Spleen (tissue), 11 donors: ENCODE data around the gene HPDL. TPM values are rescaled to one million over a fixed set of nuclear protein-coding genes. Genes with fewer than 3 reads are reported as not detected.

Experiments
- DNase-seq: peaks from one replicate; pipeline ENCODE4 v3.0.0-alpha.2; 2020
- H3K27ac ChIP-seq, 8 donors: fragments of 200-600 bp; sonication (generic) in 7 of 8; 1 replicate in 4 of 8; 2 replicates in 4 of 8; pipeline versions ENCODE4 v1.5.0 to v1.8.0; 2016 to 2021; ENCODE audit warnings: inconsistent platforms in 4 of 8, mild to moderate bottlenecking in 4 of 8, moderate library complexity in 1 of 8
- H3K27me3 ChIP-seq, 7 donors: fragments of 200-600 bp; sonication (generic) in 6 of 7; replicated peaks in 1 of 7; 1 replicate in 4 of 7; 2 replicates in 3 of 7; pipeline versions ENCODE4 v1.5.0 to v1.8.0; 2016 to 2021; ENCODE audit warnings: inconsistent platforms in 3 of 7, mild to moderate bottlenecking in 1 of 7
- H3K36me3 ChIP-seq, 6 donors: fragments of 200-600 bp; sonication (generic) in 5 of 6; 1 replicate in 4 of 6; 2 replicates in 2 of 6; pipeline versions ENCODE4 v1.5.0 to v1.8.0; 2016 to 2021; ENCODE audit warnings: inconsistent platforms in 2 of 6
- H3K4me1 ChIP-seq, 6 donors: fragments of 200-600 bp; sonication (generic) in 5 of 6; 1 replicate in 3 of 6; 2 replicates in 3 of 6; pipeline versions ENCODE4 v1.5.0 to v1.8.0; 2016 to 2021; ENCODE audit warnings: inconsistent platforms in 3 of 6
- H3K4me3 ChIP-seq, 8 donors: fragments of 200-600 bp; sonication (generic) in 7 of 8; 1 replicate in 4 of 8; 2 replicates in 4 of 8; pipeline versions ENCODE4 v1.5.0 to v1.8.0; 2016 to 2021; ENCODE audit warnings: inconsistent platforms in 4 of 8, mild to moderate bottlenecking in 4 of 8, moderate library complexity in 2 of 8
- H3K9me3 ChIP-seq, 8 donors: fragments of 200-600 bp; sonication (generic) in 7 of 8; 1 replicate in 4 of 8; 2 replicates in 4 of 8; pipeline versions ENCODE4 v1.5.0 to v1.8.0; 2016 to 2021; ENCODE audit warnings: inconsistent platforms in 4 of 8
- POLR2A ChIP-seq, 3 donors: fragments of 450-650 bp; IDR thresholded peaks; one replicate each; pipeline ENCODE4 v1.5.1; 2017; ENCODE audit warnings: antibody characterized with exemption in 3 of 3, mild to moderate bottlenecking in 1 of 3
- POLR2AphosphoS5 ChIP-seq, 3 donors: sonication (generic); formaldehyde crosslinking; IDR thresholded peaks; one replicate each; pipeline ENCODE4 v1.5.1; 2017; ENCODE audit warnings: antibody characterized with exemption in 3 of 3
- WGBS, 5 donors: extraction: QIAGEN DNeasy Blood & Tissue Kit in 3 of 5; methylation state at CpG; one replicate each; pipeline versions ENCODE4 v1.1.5 to v1.1.7; 2013 to 2018; 5-methylcytosine and 5-hydroxymethylcytosine counted together
- intact Hi-C: fragments of 100-400 bp; cut with DNase I; formaldehyde crosslinking; loops from one replicate; pipeline ENCODE4 v1.15.0; 2023; ENCODE audit warnings: low total_unique reads
- polyA plus RNA-seq, 3 donors: library from polyadenylated mRNA; stranded (reverse); fragments of 200-250 nt; gene quantifications; one replicate each; pipeline ENCODE4 v1.2.1, GENCODE V29; 2013
- total RNA-seq, 7 donors: library from RNA; depleted of rRNA in 3 of 7; stranded (reverse); fragments of >200 nt in 3 of 7; fragmentation: NEBNext Ultra II Directional in 4 of 7; extraction: Animal tissue kit (Norgen Biotek cat#: 25700) in 4 of 7; gene quantifications; one replicate each; pipeline versions ENCODE4 v1.1.0 to v1.2.1, GENCODE V29; 2016 to 2021
- TF ChIP-seq, protein P1 (sequence below), 11 experiments: fragments of 200-600 bp in 7 of 11; fragments of 450-650 bp in 4 of 11; sonication (generic) in 4 of 11; IDR thresholded peaks in 8 of 11; conservative IDR thresholded peaks in 3 of 11; 1 replicate in 7 of 11; 2 replicates in 4 of 11; pipeline versions ENCODE4 v1.4.0 to v1.8.0; 2016 to 2021; ENCODE audit warnings: antibody characterized with exemption in 11 of 11, inconsistent platforms in 4 of 11, mild to moderate bottlenecking in 1 of 11
- donor health status: healthy with polysubstance abuse.
- donor health status: DM: no; HTN: no; CAD: no; lungs with moderate emphysema.
- donor health status: DM: no; HTN: no; CAD: no.
- donor health status: Bipolar disorder and iron deficiency.
- donor health status: healthy.
- donor health status: DM: no; HTN: no; CAD: no.
- donor health status: DM: yes; HTN: yes; CAD: no.

Gene HPDL
- total and polyA plus RNA-seq, 10 donors = 0.73 to 4.6 (median 2.4) TPM

DNA sequence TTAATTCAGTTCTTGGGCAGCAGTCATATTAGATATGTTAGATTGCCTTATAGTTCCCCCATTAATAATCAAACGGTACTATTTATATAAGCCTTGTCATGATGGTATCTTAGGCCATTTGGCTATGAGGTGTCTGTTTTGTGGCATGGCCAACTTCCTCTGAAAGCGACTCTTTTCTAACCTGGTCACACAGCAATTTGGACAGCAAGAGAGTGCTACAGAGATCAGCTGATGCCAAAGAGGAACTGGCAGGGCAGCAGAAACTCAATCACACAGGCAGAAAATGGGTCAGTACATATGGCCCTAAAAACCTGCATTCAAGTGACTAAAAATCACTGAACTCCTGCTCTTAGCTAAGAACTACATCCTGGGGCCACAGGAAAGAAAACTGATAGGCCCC, 27.0 kb downstream of the HPDL start:
- H3K36me3 ChIP-seq = peaks cover 0 to 36% (median 0%) of the 10 kb centered on the region in 6 donors
- no peak for DNase-seq
- no peaks in the 10 kb centered on the region for H3K4me1 ChIP-seq
- H3K27ac ChIP-seq = no peak overlapping the region
- no peak overlapping the region for H3K4me3 ChIP-seq
- H3K9me3 ChIP-seq = no peaks in the 10 kb centered on the region
- TF ChIP-seq POLR2A (IDR thresholded peaks at IDR 0.05) (no peak), POLR2AphosphoS5 (IDR thresholded peaks at IDR 0.05) (no peak)
- TF ChIP-seq, protein P1, sequence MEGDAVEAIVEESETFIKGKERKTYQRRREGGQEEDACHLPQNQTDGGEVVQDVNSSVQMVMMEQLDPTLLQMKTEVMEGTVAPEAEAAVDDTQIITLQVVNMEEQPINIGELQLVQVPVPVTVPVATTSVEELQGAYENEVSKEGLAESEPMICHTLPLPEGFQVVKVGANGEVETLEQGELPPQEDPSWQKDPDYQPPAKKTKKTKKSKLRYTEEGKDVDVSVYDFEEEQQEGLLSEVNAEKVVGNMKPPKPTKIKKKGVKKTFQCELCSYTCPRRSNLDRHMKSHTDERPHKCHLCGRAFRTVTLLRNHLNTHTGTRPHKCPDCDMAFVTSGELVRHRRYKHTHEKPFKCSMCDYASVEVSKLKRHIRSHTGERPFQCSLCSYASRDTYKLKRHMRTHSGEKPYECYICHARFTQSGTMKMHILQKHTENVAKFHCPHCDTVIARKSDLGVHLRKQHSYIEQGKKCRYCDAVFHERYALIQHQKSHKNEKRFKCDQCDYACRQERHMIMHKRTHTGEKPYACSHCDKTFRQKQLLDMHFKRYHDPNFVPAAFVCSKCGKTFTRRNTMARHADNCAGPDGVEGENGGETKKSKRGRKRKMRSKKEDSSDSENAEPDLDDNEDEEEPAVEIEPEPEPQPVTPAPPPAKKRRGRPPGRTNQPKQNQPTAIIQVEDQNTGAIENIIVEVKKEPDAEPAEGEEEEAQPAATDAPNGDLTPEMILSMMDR (IDR thresholded peaks at IDR 0.05 in 8 of 11, conservative IDR thresholded peaks at IDR 0.05 in 3 of 11) = no peak
- intact Hi-C loops = loop anchor here (10.0 kb wide), 1 partner anchor 221 kb away; no protein-coding TSS in a partner anchor
- no peaks in the 10 kb centered on the region for H3K27me3 ChIP-seq
- 60 to 82% (median 70%) methylated on average over 2 of the region's 2 CpGs for WGBS, 5 donors

GRCh38 chr1:45354838-45355237, 28.1 kb downstream of the HPDL start:
- Histone ChIP-seq H3K27ac (no peak overlapping the region), H3K4me1 (peaks cover 0 to 5% (median 3%) of the 10 kb centered on the region in 6 donors), H3K4me3 (no peak overlapping the region), H3K27me3 (no peaks in the 10 kb centered on the region), H3K36me3 (peaks cover 0 to 36% (median 0%) of the 10 kb centered on the region in 6 donors), H3K9me3 (no peaks in the 10 kb centered on the region)
- TF ChIP-seq, protein P1 (IDR thresholded peaks at IDR 0.05 in 8 of 11, conservative IDR thresholded peaks at IDR 0.05 in 3 of 11) = no peak
- TF ChIP-seq POLR2A (IDR thresholded peaks at IDR 0.05) (no peak), POLR2AphosphoS5 (IDR thresholded peaks at IDR 0.05) (no peak)
- DNase-seq = no peak
- intact Hi-C loops = loop anchor here (10.0 kb wide), 1 partner anchor 220 kb away; no protein-coding TSS in a partner anchor
- 91 to 98% (median 95%) methylated on average over 4 of the region's 4 CpGs for WGBS, 5 donors

- H3K4me1 ChIP-seq = peaks cover 8 to 13% (median 12%) of the 10 kb centered on the region in 6 donors
- no peaks in the 10 kb centered on the region for H3K27me3 ChIP-seq
- H3K9me3 ChIP-seq = no peaks in the 10 kb centered on the region
- no peak overlapping the region for H3K27ac ChIP-seq
- DNase-seq = no peak
- 21 to 34% (median 24%) methylated on average over 2 of the region's 2 CpGs for WGBS, 5 donors
- peaks cover 0 to 36% (median 0%) of the 10 kb centered on the region in 6 donors for H3K36me3 ChIP-seq
- no peak for TF ChIP-seq POLR2AphosphoS5 (IDR thresholded peaks at IDR 0.05)
- TF ChIP-seq POLR2A (IDR thresholded peaks at IDR 0.05) = no peak
- TF ChIP-seq, protein P1 (IDR thresholded peaks at IDR 0.05 in 8 of 11, conservative IDR thresholded peaks at IDR 0.05 in 3 of 11) = no peak
- no peak overlapping the region for H3K4me3 ChIP-seq
- intact Hi-C loops = loop anchor here (10.0 kb wide), 1 partner anchor 219 kb away; no protein-coding TSS in a partner anchor
These were observed 29.0 kb downstream of the HPDL start for GRCh38 chr1:45355683-45356082.

GRCh38 chr1:45356186-45356585, 29.5 kb downstream of the HPDL start:
- no peak for DNase-seq
- Histone ChIP-seq H3K27ac (no peak overlapping the region), H3K4me3 (no peak overlapping the region), H3K27me3 (no peaks in the 10 kb centered on the region), H3K4me1 (peaks cover 12 to 18% (median 17%) of the 10 kb centered on the region in 6 donors), H3K9me3 (no peaks in the 10 kb centered on the region), H3K36me3 (peaks cover 0 to 34% (median 0%) of the 10 kb centered on the region in 6 donors)
- intact Hi-C loops = loop anchor here (10.0 kb wide), 1 partner anchor 219 kb away; no protein-coding TSS in a partner anchor
- TF ChIP-seq POLR2AphosphoS5 (IDR thresholded peaks at IDR 0.05) (no peak), POLR2A (IDR thresholded peaks at IDR 0.05) (no peak)
- TF ChIP-seq, protein P1 (IDR thresholded peaks at IDR 0.05 in 8 of 11, conservative IDR thresholded peaks at IDR 0.05 in 3 of 11) = no peak
- 86 to 95% (median 92%) methylated on average over 4 of the region's 4 CpGs for WGBS, 5 donors
